Parathyroid adenoma (tissue), 2 donors: Measurements from ENCODE around the gene FAM168A.

Source experiments
- H2AFZ ChIP-seq: fragments of 300-600 bp; sonication (generic); one replicate; pipeline ENCODE4 v1.7.0; 2017; ENCODE audit warnings: antibody characterized with exemption, mild to moderate bottlenecking
- H3K27ac ChIP-seq: fragments of 300-600 bp; sonication (generic); one replicate; pipeline ENCODE4 v1.7.0; 2017
- H3K27me3 ChIP-seq: fragments of 300-600 bp; sonication (generic); one replicate; pipeline ENCODE4 v1.7.0; 2017; ENCODE audit warnings: low read length; ENCODE audit not compliant: control insufficient read depth, insufficient read depth
- H3K36me3 ChIP-seq: fragments of 300-600 bp; sonication (generic); one replicate; pipeline ENCODE4 v1.7.0; 2017; ENCODE audit warnings: low read length; ENCODE audit not compliant: control insufficient read depth, insufficient read depth
- H3K4me1 ChIP-seq: fragments of 300-600 bp; sonication (generic); one replicate; pipeline ENCODE4 v1.7.0; 2017; ENCODE audit warnings: control low read depth
- H3K4me2 ChIP-seq: fragments of 300-600 bp; sonication (generic); one replicate; pipeline ENCODE4 v1.7.0; 2017; ENCODE audit warnings: low read length
- H3K4me3 ChIP-seq: fragments of 300-600 bp; sonication (generic); one replicate; pipeline ENCODE4 v1.7.0; 2017; ENCODE audit warnings: low read depth, low read length
- H3K79me2 ChIP-seq: fragments of 300-600 bp; sonication (generic); one replicate; pipeline ENCODE4 v1.7.0; 2017; ENCODE audit warnings: control low read depth
- H3K9ac ChIP-seq: fragments of 300-600 bp; sonication (generic); one replicate; pipeline ENCODE4 v1.7.0; 2017; ENCODE audit warnings: mild to moderate bottlenecking
- H3K9me3 ChIP-seq: fragments of 300-600 bp; sonication (generic); one replicate; pipeline ENCODE4 v1.7.0; 2017; ENCODE audit warnings: low read length; ENCODE audit not compliant: control insufficient read depth
- CTCF ChIP-seq: fragments of 300-600 bp; sonication (generic); IDR thresholded peaks from one replicate; pipeline ENCODE4 v1.7.0; 2017; ENCODE audit warnings: antibody characterized with exemption, mild to moderate bottlenecking
- donor health status: primary hyperparathyroidism.

Gene FAM168A

GRCh38 chr11:73467505-73467904 lies 130.4 kb downstream of the FAM168A start:
- Histone ChIP-seq H3K9ac (no peak overlapping the region), H3K79me2 (peaks cover under 1% of the 10 kb centered on the region), H3K36me3 (no peaks in the 10 kb centered on the region), H3K27me3 (no peaks in the 10 kb centered on the region), H3K27ac (no peak overlapping the region), H3K4me3 (no peak overlapping the region), H3K4me2 (no peak overlapping the region), H2AFZ (no peak overlapping the region), H3K9me3 (no peaks in the 10 kb centered on the region), H3K4me1 (peaks cover 5% of the 10 kb centered on the region)
- TF ChIP-seq CTCF, result no peak

- H3K27me3 ChIP-seq, result no peaks in the 10 kb centered on the region
- H3K4me3 ChIP-seq, result no peak overlapping the region
- no peak for TF ChIP-seq CTCF
- H3K4me1 ChIP-seq, result peaks cover 5% of the 10 kb centered on the region
- H3K27ac ChIP-seq, result no peak overlapping the region
- peaks cover 3% of the 10 kb centered on the region for H3K79me2 ChIP-seq
- no peak overlapping the region for H3K9ac ChIP-seq
- no peaks in the 10 kb centered on the region for H3K36me3 ChIP-seq
- H3K4me2 ChIP-seq, result no peak overlapping the region
- H2AFZ ChIP-seq, result no peak overlapping the region
- H3K9me3 ChIP-seq, result no peaks in the 10 kb centered on the region
Measured at GRCh38 chr11:73466643-73467042, 131.3 kb downstream of the FAM168A start.

GRCh38 chr11:73465871-73466270 lies 132.0 kb downstream of the FAM168A start:
- TF ChIP-seq CTCF, result no peak
- no peaks in the 10 kb centered on the region for H3K36me3 ChIP-seq
- H3K4me3 ChIP-seq, result no peak overlapping the region
- H3K4me1 ChIP-seq, result peaks cover 5% of the 10 kb centered on the region
- no peak overlapping the region for H3K4me2 ChIP-seq
- peaks cover 3% of the 10 kb centered on the region for H3K79me2 ChIP-seq
- no peak overlapping the region for H2AFZ ChIP-seq
- H3K27ac ChIP-seq, result no peak overlapping the region
- H3K9ac ChIP-seq, result no peak overlapping the region
- no peaks in the 10 kb centered on the region for H3K9me3 ChIP-seq
- H3K27me3 ChIP-seq, result no peaks in the 10 kb centered on the region

GRCh38 chr11:73465023-73465675 lies 132.8 kb downstream of the FAM168A start:
- no peaks in the 10 kb centered on the region for H3K27me3 ChIP-seq
- H3K9ac ChIP-seq, result no peak overlapping the region
- peaks cover 3% of the 10 kb centered on the region for H3K79me2 ChIP-seq
- H3K36me3 ChIP-seq, result no peaks in the 10 kb centered on the region
- peaks cover 5% of the 10 kb centered on the region for H3K4me1 ChIP-seq
- H3K27ac ChIP-seq, result no peak overlapping the region
- no peak for TF ChIP-seq CTCF
- H2AFZ ChIP-seq, result no peak overlapping the region
- H3K4me2 ChIP-seq, result no peak overlapping the region
- H3K9me3 ChIP-seq, result no peaks in the 10 kb centered on the region
- H3K4me3 ChIP-seq, result no peak overlapping the region

GRCh38 chr11:73464347-73464746 lies 133.6 kb downstream of the FAM168A start:
- Histone ChIP-seq H2AFZ (no peak overlapping the region), H3K27me3 (no peaks in the 10 kb centered on the region), H3K79me2 (peaks cover 3% of the 10 kb centered on the region), H3K4me3 (no peak overlapping the region), H3K36me3 (no peaks in the 10 kb centered on the region), H3K9me3 (no peaks in the 10 kb centered on the region), H3K27ac (no peak overlapping the region), H3K4me1 (peaks cover 4% of the 10 kb centered on the region), H3K9ac (no peak overlapping the region), H3K4me2 (no peak overlapping the region)
- TF ChIP-seq CTCF, result no peak
